SU-DHL-6 (cell line): Measurements from ENCODE around the gene MCAM.

Experiments
- EZH2phosphoT487 ChIP-seq: fragments of 200-600 bp; sonication (generic), shearing (Covaris generic); conservative IDR thresholded peaks from 2 replicates; pipeline ENCODE4 v1.6.1; 2018; ENCODE audit warnings: mild to moderate bottlenecking, antibody characterized with exemption, low read length, moderate library complexity, mixed read lengths
- TF ChIP-seq, protein P1 (sequence below): fragments of 200-600 bp; sonication (generic); IDR thresholded peaks from one replicate; pipeline ENCODE4 v1.5.1; 2017; ENCODE audit warnings: antibody characterized with exemption, mild to moderate bottlenecking, low read length, moderate library complexity; ENCODE audit not compliant: insufficient read depth, poor library complexity, severe bottlenecking

- TF ChIP-seq, protein P1, sequence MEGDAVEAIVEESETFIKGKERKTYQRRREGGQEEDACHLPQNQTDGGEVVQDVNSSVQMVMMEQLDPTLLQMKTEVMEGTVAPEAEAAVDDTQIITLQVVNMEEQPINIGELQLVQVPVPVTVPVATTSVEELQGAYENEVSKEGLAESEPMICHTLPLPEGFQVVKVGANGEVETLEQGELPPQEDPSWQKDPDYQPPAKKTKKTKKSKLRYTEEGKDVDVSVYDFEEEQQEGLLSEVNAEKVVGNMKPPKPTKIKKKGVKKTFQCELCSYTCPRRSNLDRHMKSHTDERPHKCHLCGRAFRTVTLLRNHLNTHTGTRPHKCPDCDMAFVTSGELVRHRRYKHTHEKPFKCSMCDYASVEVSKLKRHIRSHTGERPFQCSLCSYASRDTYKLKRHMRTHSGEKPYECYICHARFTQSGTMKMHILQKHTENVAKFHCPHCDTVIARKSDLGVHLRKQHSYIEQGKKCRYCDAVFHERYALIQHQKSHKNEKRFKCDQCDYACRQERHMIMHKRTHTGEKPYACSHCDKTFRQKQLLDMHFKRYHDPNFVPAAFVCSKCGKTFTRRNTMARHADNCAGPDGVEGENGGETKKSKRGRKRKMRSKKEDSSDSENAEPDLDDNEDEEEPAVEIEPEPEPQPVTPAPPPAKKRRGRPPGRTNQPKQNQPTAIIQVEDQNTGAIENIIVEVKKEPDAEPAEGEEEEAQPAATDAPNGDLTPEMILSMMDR, result no peak
- TF ChIP-seq EZH2phosphoT487, result no peak
Measured at GRCh38 chr11:119362741-119363080, 45.8 kb upstream of the MCAM start.
